Measurements from ENCODE around the gene TRPM2. TPM values are rescaled to one million over a fixed set of nuclear protein-coding genes. Genes with fewer than 3 reads are reported as not detected.

The TRPM2 gene
- total and polyA plus RNA-seq, 8 donors = 1.3 to 10.3 (median 2.4) TPM

DNA sequence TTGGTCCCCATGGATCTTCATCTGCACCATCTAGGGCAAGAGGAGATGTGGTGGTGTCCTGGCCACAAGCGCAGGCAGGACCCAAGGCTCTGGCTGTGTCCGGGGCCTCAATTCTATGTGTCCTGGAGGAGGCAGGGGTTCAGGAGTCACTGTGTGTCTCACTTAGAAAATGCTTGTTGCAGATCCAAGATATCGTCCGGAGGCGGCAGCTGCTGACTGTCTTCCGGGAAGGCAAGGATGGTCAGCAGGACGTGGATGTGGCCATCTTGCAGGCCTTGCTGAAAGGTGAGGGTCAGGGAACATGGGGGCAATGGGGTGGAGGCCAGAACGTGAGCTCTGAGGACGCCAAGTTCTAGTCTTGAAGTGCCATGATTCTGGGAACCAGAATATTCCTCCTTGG is 29.1 kb downstream of the TRPM2 start:
- DNase-seq = no peak
- H3K4me3 ChIP-seq = no peak overlapping the region
- H3K27ac ChIP-seq = no peak overlapping the region
- peaks cover 0 to 19% (median 7%) of the 10 kb centered on the region in 4 donors for H3K36me3 ChIP-seq
- peaks cover 0 to 32% (median 0%) of the 10 kb centered on the region in 3 donors for H3K27me3 ChIP-seq
- WGBS, 5 donors = 80 to 93% (median 87%) methylated on average over 9 of the region's 9 CpGs
- intact Hi-C loops (cut with DNase I; ENCODE audit: low total_unique reads) = no loop called here
- TF ChIP-seq, protein P1, sequence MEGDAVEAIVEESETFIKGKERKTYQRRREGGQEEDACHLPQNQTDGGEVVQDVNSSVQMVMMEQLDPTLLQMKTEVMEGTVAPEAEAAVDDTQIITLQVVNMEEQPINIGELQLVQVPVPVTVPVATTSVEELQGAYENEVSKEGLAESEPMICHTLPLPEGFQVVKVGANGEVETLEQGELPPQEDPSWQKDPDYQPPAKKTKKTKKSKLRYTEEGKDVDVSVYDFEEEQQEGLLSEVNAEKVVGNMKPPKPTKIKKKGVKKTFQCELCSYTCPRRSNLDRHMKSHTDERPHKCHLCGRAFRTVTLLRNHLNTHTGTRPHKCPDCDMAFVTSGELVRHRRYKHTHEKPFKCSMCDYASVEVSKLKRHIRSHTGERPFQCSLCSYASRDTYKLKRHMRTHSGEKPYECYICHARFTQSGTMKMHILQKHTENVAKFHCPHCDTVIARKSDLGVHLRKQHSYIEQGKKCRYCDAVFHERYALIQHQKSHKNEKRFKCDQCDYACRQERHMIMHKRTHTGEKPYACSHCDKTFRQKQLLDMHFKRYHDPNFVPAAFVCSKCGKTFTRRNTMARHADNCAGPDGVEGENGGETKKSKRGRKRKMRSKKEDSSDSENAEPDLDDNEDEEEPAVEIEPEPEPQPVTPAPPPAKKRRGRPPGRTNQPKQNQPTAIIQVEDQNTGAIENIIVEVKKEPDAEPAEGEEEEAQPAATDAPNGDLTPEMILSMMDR (IDR thresholded peaks at IDR 0.05) = no peak
- TF ChIP-seq POLR2A (IDR thresholded peaks at IDR 0.05) (no peak), EP300 (IDR thresholded peaks at IDR 0.05) (no peak), POLR2AphosphoS5 (IDR thresholded peaks at IDR 0.05) (no peak)
- peaks cover 13 to 41% (median 34%) of the 10 kb centered on the region in 4 donors for H3K9me3 ChIP-seq
- H3K4me1 ChIP-seq = peaks cover 0 to 5% (median 3%) of the 10 kb centered on the region in 4 donors

DNA sequence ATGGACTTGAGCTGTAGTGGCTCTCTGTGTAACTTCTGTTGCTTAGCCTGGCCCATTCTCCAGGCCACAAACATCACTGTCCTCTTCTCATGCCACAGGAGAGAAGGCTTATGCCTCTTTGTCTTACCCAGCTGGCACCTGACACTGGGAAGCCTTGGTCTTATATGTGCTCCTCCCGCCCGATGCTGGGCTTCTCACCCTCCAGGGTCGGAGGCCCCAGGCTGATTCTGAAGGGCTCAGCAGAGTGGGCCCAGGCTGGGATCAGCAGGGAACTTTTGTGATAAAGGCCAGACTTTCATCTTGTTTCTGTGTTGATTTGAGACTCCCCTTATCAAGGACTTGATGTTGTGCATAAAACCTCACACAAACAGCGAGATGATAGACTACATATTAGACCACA is 29.8 kb downstream of the TRPM2 start:
- 76 to 84% (median 81%) methylated on average over 4 of the region's 4 CpGs for WGBS, 5 donors

DNA sequence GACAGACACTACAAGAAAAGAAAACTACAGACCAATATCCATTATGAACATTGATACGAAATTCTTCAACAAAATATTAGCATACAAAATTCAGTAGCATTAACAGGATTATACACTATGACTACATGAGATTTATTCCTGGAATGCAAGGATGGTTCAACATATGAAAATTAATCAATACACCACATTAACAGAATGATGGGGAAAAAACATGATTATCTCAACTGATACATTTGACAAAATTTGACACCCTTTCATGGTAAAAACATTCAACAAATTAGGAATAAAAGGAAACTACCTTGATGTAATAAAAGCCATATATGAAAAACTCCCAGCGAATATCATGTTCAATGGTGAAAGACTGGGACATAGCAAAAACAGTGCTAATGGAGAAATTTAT is 31.5 kb downstream of the TRPM2 start:
- TF ChIP-seq POLR2AphosphoS5 (IDR thresholded peaks at IDR 0.05) (no peak), EP300 (IDR thresholded peaks at IDR 0.05) (no peak), POLR2A (IDR thresholded peaks at IDR 0.05) (no peak)
- TF ChIP-seq, protein P1 (IDR thresholded peaks at IDR 0.05) = no peak
- Histone ChIP-seq H3K27ac (no peak overlapping the region), H3K36me3 (peaks cover 0 to 12% (median 5%) of the 10 kb centered on the region in 4 donors), H3K4me1 (no peaks in the 10 kb centered on the region), H3K9me3 (peaks cover 13 to 45% (median 36%) of the 10 kb centered on the region in 4 donors), H3K4me3 (no peak overlapping the region), H3K27me3 (peaks cover 0 to 8% (median 0%) of the 10 kb centered on the region in 3 donors)
- intact Hi-C loops (cut with DNase I; ENCODE audit: low total_unique reads) = no loop called here
- 75 to 87% (median 80%) methylated on average over 2 of the region's 2 CpGs for WGBS, 5 donors
- no peak for DNase-seq

More for the DNA sequence above, 29.8 kb downstream of the TRPM2 start:
- Histone ChIP-seq H3K4me3 (no peak overlapping the region), H3K36me3 (peaks cover 0 to 19% (median 7%) of the 10 kb centered on the region in 4 donors), H3K27me3 (peaks cover 0 to 25% (median 0%) of the 10 kb centered on the region in 3 donors), H3K4me1 (no peaks in the 10 kb centered on the region), H3K27ac (no peak overlapping the region), H3K9me3 (peaks cover 13 to 44% (median 36%) of the 10 kb centered on the region in 4 donors)
- DNase-seq = no peak
- TF ChIP-seq POLR2AphosphoS5 (IDR thresholded peaks at IDR 0.05) (no peak), EP300 (IDR thresholded peaks at IDR 0.05) (no peak), POLR2A (IDR thresholded peaks at IDR 0.05) (no peak)
- TF ChIP-seq, protein P1 (IDR thresholded peaks at IDR 0.05) = no peak
- intact Hi-C loops (cut with DNase I; ENCODE audit: low total_unique reads) = no loop called here

DNA sequence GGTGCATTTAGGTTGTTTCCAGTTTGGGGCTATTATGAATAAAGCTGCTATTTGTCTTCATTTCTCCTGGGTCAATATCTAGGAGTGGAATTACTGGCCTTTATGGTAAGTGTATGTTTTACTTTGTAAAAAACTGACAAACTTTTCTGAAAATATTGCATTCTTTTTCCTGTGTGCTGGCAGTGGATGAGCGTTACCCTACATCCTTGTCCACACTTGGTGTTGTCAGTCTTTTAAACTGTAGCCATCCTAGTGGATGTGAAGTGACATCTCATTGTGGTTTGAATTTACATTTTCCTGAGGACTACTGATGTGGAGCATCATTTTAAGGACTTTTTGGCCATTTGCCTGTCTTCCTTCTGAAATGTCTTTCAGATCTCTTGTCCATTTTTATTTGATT is 35.9 kb downstream of the TRPM2 start:
- DNase-seq = no peak
- no peak for TF ChIP-seq EP300 (IDR thresholded peaks at IDR 0.05)
- no peak for TF ChIP-seq POLR2AphosphoS5 (IDR thresholded peaks at IDR 0.05)
- TF ChIP-seq POLR2A (IDR thresholded peaks at IDR 0.05) = no peak
- TF ChIP-seq, protein P1 (IDR thresholded peaks at IDR 0.05) = no peak
- Histone ChIP-seq H3K27ac (no peak overlapping the region), H3K36me3 (no peaks in the 10 kb centered on the region), H3K4me3 (no peak overlapping the region), H3K4me1 (no peaks in the 10 kb centered on the region), H3K9me3 (peaks cover 12 to 39% (median 31%) of the 10 kb centered on the region in 4 donors), H3K27me3 (peaks cover 0 to 25% (median 0%) of the 10 kb centered on the region in 3 donors)
- intact Hi-C loops (cut with DNase I; ENCODE audit: low total_unique reads) = no loop called here
- WGBS, 5 donors = 91 to 100% (median 97%) methylated on average over 1 of the region's 1 CpG

Data from stomach (tissue), 9 donors.